ENCODE measurements around the gene ASTN1.

The ASTN1 gene

GRCh38 chr1:176869577-176869976 lies 294.9 kb downstream of the ASTN1 start:
- no peak for DNase-seq

GRCh38 chr1:176866011-176866714 lies 298.3 kb downstream of the ASTN1 start:
- DNase-seq: no peak

- no peak for DNase-seq
Observed at GRCh38 chr1:176864211-176864610, 300.3 kb downstream of the ASTN1 start.

DNA sequence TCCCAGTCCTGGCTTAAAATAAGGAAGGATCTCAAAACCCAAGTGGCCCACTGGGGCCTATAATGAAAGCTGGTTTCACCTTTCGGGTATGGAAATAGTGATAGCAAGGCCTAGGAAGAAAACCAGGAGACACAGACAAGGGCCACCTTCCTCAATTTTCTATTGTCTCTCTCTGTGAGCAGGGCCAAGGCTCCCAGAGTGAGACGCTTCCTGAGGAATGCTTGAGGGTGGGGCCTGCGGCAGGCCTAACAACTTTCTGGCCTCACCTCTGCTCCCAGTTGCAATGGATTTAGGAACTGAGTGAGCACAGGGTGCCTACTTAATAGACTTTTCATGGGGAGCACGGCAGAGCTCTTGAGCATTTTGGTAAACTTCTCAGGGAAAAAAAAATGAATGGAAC lies 300.9 kb downstream of the ASTN1 start:
- DNase-seq: no peak

GRCh38 chr1:176858433-176858916 lies 306.0 kb downstream of the ASTN1 start:
- DNase-seq: no peak

DNA sequence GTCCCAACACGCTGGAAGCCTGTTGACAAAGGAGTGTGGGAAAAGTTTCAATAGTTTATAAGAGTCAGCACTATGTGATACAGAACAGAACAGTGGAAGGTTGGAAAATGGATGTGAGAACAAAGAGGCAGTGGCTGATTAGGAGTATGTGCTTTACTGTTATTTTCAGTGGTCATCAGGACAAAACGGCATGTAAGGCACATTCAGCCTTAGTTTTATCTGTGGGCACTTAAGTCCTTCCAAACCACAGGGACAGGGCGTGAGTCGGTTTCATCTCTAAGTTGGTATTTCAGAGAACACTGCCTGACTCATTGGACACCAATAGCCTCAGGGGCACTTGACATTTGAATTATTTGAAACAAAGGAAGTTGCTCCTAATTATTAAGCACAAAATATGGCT lies 306.9 kb downstream of the ASTN1 start:
- DNase-seq: no peak

DNA sequence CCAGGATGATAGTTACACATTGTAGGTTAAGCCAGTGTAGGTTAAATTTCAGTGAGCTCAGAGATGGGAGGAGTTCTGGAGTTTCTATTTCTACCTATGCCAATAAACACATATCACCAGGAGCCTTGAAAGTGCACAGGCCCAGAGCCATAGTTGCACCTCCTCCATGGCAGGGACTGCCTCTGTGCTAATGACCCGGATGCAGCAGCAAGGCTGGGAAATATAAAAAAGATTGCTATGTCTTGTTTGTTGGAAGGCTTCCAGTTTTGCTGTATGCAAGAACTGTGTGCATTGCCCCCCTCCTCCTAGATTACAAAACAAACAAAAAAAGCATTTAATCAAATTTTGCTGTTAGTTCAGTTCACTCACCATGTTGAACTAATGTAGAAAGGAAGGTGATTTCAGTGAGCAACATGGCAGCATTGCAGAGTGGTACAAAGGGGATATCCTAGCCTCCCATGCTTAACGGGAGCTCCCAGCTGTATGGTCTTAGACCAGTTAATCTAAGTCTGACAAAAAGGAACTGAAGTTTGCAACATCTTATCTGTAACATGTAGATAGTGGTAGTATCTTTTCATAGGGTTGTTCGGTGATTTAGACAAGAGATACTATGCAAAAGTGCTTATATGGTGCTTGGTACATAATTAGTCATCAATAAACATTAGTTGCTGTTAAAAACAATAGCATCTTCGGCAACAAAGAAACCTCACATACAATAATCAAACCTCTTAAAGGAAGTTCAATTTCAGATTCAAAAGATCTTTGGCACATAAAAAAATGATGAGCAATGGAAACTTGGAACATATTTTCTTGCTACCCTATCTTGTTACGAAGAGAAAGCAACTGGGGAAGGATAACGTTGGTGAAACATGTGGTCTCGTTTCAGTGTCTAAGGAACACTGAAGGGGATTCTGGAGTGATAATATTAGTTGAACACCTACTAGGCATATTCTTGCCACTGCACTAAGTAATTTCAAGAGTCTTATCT lies 309.5 kb downstream of the ASTN1 start:
- DNase-seq: peak; percentile 47

- no peak for DNase-seq
Observed at GRCh38 chr1:176854121-176854520, 310.4 kb downstream of the ASTN1 start.

- DNase-seq: no peak
Observed at GRCh38 chr1:176853503-176853902, 311.0 kb downstream of the ASTN1 start.

DNA sequence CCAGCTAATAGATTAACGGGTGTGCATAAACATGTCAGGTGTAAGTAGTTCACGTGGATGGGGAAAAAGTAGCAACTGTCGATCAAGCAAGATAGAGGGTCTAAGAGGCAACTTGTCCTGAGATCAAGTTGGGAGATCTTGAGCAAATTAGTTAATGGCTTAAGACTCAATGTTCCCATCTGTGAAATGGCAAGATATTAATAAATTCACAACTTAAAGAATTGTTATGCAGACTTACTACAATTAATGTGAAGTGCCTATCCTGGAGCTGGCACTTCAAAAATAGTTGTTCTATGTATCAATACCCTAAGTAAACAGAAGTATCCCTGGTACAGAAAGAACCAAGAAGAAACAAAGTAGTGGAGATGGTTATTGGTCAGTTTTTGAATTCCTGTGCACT lies 312.4 kb downstream of the ASTN1 start:
- no peak for DNase-seq

DNA sequence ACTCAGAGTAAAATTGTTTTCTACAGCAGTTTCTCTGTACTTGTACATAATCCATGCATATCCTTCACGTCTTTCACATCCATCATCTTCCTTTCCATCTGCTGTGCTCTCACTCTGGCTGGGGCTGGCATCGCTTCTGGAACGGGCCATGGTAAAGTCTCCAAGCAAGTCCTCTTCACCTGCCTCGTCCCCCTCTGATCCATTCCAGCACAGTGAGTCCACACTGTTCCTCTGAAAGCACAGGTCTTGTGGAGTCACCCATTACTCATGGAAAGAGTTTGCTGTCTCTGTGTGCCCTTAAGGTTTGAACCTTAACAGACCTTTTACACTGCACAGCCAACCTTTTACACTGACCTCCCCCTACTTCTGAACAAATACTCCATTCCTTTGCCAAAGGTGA lies 313.6 kb downstream of the ASTN1 start:
- no peak for DNase-seq

DNA sequence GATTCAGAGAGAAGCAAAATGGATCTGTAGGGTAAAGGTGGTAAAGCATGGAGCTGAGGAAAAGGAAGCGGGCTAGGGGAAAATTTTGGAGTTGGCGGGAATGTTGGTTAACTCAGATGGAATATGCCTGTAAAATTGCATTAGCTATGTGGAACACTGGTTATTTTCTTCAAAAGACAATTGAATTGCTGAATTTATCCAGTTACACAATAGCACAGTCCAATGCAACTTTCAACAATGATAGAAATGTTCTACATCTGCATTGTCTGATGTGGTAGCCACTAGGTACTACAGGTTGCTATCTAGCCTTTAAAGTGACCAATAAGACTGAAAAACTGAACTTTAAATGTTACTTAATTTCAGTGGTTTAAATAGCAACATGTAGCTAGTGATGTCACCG lies 315.2 kb downstream of the ASTN1 start:
- DNase-seq: no peak

- DNase-seq: no peak
Observed at GRCh38 chr1:176847052-176847451, 317.5 kb downstream of the ASTN1 start.

- DNase-seq: peak; percentile 68
Observed at GRCh38 chr1:176843352-176844297, 320.9 kb downstream of the ASTN1 start.

- no peak for DNase-seq
Observed at GRCh38 chr1:176841238-176841637, 323.3 kb downstream of the ASTN1 start.

GRCh38 chr1:176839216-176839615 lies 325.3 kb downstream of the ASTN1 start:
- no peak for DNase-seq

GRCh38 chr1:176838276-176838995 lies 326.1 kb downstream of the ASTN1 start:
- DNase-seq: no peak

DNA sequence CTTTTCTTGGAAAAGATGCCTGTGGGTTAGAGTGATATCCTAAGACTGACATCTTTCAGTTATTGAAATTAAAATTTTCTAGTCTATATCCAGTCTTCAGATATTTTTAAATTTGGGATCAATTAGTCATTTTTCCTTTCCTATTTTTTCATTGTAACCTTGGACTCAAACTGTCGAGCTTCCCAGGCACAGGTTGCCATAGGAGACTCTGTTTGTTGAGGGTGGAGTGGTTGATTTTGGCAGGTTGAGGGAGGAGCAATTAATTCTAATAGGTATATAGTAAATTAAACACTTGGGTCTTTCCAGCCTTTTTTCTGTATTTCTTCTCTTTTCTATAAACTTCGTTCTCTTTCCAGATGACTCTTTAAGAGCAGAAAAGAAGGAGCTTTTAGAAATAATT lies 326.8 kb downstream of the ASTN1 start:
- DNase-seq: peak; percentile 90

DNA sequence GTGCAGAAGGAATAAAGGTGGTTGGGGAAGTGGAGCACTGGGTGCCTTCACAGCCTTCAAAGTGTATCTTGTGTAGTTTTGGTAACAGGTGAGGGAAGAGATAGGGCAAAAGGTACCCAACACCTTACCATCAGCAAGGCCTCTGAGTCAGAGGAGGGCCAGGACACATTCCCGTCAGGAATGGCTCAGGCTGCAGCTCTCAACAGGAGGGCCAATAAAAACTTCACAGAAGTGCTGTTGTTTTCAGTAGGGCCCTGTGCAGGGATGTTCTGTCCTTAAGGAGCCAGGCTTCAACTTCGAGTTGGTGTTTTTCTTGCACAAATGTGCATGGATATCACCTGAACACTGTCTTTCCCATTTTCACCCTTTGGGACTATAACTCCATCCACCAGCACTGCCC lies 333.4 kb downstream of the ASTN1 start:
- DNase-seq: no peak

- no peak for DNase-seq
Observed at GRCh38 chr1:176829261-176829660, 335.3 kb downstream of the ASTN1 start.

GRCh38 chr1:176826265-176826664 lies 338.2 kb downstream of the ASTN1 start:
- DNase-seq: peak; percentile 85

GRCh38 chr1:176820391-176821031 lies 344.0 kb downstream of the ASTN1 start:
- DNase-seq: no peak

Data from NCI-H1092 treated with DMSO at 0.1 percent for 48 hours (cell line).